Stimulated activated CD4-positive, alpha-beta T cell treated with anti-CD3 and anti-CD28 coated beads, TNF-alpha, amount 100 ng/mL, for 24 hours (primary cell): ENCODE results near the gene PDIA6.
A peak's percentile ranks its signal among the peaks of the same experiment; 100 is the strongest.
"Not testable (repeated sequence)": the region's sequence is repeated elsewhere in the genome, so short reads cannot be mapped to it uniquely, and the experiment has no call there.

Experiments used
- DNase-seq, 3 experiments: peaks; one replicate each; pipeline ENCODE4 v3.0.0-alpha.2; 2020; ENCODE audit warnings: low read depth in 3 of 3

The PDIA6 gene

DNA sequence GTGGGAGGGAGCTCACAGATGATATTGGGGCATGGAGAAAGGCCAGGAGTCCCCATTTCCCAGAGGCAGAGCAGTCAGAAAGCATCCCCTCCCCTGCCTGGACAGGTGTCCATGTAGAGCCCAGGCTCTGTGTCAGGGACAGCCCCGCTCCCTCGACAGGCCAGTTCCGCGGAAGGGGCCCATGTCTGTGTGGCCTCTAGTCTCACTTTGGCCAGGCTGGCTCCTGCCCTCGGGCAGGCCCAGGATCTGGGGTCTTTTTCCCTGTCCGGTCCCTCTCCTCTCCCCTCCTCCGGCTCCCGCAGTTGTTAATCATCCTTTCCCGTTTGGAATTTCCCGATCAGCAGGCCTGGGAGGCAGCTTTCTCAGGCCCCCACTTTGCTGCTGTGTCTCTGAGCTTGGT lies 20.4 kb upstream of the PDIA6 start:
- no peak for DNase-seq

DNA sequence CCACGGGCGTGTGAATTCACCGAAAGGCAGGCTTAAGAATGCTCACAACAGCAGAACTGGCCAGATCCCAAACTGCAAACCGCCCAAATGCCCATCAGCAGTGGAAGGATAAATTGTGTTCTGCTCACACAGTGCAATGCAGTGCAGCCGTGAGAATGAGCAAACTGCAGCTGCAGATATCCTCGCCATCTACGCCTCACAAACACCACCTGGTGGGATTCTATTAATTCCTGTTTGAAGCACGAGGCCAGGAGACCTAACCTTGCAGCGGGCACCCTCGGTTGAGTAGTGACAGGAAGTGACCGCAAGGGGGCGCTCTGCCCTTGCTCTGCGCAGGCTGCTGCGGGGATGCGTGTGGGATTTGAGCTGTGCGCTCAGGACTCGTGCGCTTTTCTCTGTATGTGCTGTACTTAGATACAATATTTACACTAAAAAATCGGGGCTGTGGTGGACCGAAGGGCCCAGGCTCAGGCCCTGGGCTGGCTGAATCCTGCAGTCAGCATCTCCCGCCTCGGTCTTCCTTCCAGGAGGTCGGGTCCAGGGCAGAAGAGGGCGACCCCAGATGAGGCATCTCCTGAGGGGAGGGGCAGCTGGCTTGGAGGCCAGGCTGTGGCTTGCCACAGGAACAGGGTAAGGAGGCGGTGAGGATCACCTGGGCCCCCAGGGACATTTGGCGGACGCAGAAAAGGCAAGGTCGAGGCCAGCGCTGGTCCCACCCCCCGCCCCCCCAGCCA lies 19.8 kb upstream of the PDIA6 start:
- DNase-seq = peak; percentile 73 to 79 (median 74)

DNA sequence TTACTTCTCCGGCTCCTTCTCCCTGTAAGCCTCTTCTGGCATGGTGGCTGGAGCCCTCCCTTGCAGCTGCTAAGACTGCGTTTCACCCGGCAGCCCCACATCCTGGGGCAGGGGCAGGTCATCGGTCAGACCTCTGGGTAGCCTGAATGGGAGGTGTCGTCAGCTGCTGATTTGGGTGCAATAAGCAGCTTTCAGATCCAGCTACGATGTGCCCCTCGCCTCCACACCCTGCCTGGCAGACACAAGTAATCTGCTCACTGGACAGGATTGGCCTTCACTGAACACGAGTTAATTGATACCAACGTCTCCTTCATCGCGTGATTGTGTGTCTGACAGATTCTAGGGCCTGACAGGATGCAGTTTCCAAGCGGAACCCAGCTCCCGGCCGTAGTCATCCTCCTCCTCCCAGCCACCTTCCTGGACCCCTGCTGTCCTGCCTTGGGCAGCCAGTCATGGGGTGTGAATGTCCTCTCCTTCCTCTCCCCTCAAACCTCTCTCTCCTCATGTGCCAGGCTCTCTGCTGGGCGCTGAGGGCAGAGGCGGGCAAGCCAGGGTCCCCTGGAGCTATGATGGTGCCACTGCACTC lies 18.9 kb upstream of the PDIA6 start:
- DNase-seq = no peak

DNA sequence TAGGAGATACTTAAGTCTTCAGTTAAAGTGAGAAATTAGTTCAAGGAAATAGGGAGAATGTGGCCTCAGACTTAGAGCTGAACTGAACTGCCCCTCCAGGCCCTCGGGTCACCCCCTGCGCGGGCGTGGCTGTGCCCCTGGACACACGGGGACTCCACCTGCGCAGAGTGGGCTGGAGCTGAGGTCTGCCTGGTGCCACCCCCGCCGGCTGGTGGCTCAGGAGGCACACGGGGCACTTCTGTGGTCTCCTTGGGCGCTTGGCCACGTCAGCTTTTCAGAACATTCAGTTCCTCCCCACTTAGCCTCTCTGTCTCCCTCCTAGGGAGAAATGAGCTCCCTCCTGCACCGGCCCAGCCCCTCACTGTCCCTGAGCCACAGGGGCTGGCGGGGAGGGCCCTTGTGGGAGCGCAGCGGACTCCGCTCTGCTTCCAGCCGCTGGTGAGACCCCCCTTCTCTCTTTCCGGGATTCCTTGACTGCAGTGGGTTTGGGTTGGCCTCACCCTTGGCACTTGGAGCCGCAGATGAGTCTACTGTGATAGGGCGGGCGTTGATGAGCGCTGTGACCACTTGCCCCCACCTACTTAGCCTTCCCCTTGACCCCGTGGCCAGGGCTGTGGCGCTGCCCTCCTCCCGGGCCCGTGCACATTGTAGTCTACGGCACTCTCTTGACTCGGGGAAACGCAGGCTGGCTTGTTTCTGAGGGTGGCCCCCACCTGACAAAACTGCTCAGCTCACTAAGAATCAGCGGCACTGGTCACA lies 18.2 kb upstream of the PDIA6 start:
- no peak for DNase-seq

DNA sequence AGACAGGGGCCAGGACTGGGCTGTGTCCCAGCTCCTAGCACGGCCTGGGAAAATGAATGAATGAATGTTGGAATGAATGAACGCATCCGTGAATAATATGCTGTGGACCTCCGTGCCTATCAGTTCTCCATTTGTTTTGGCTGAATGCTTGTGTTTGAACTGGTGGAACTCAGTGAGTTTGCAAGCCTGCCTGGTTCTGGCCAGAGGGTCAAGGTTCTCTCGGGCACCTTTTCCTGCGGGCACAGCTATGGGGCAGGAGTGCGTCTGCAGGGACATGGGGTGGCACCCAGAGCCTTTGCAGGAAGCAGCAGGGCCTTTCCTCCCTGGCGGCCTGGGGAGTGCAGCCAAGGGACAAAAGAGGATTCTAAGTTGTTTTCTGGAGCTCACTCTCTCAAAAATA lies 17.6 kb upstream of the PDIA6 start:
- no peak for DNase-seq

DNA sequence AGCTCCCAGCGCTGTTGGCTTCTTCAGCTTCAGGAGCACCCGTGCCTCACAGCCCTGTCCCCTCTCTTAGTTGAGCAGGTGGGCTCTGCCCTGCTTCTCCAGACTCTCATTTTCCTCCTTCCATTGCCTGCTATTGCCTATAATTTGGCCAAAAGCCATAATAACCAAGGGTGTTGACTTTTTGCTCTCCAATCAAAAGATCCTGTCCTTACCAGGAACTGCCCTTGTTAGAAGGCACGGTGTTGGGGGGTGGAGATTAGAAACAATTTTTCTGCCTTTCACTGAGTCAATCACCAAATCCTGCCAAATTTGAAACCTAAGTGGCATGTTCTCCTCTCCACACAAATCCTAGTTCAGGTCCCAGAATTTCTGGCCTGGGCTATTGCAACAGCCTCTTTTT lies 16.7 kb upstream of the PDIA6 start:
- DNase-seq = no peak

DNA sequence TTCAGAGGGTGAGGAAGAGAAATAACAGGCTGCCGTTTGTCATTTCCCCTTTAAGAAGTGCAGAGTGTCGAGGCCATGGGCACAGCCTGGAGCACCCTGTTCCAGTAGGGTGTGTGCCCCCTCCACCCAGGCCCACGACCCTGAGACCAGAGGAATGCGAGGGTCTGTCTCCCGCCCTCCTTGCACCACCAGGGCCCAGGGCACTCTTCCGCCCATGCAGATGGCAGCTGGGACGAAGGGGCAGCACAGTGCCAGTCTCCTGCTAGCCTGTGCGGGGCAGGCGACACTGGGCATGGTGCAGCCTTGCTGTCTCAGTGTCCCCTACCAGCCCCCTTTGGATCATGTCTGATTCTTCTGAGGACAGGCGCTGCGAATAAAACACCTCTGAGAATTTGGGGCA lies 15.8 kb upstream of the PDIA6 start:
- DNase-seq = no peak

DNA sequence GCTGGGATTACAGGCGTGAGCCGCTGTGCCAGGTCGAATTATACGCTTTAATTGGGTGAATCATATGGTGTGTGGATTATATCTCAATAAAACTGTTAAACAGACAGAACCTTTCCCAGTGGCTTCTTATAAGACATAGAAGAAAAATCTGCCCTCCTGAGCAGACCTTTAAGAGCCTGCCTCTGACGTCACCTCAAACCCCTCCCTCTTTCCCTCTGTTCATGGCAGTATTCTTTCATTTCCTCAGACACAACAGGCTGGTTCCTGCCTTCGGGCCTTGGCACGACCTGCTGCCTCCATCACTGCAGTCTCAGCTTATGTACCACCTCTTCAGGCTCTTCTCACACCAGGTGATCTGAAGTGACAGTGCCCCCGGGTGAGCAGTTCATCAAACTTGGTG lies 14.0 kb upstream of the PDIA6 start:
- no peak for DNase-seq

DNA sequence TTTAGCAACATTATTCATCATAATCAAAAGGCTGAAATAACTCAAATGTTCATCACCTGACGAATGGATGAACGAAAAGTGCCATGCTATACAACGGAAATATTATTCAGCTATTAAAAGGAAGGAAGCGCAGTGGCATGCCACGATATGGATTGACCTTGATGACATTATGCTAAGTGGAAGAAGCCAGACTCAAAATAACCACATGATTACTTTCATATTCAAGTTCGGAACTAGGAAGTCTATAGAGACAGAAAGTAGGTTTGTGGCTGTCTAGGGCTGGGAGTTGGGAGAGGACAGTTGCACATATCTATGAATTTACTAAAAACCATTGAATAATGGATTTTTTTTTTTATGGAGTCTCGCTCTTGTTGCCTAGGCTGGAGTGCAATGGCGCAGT lies 13.4 kb upstream of the PDIA6 start:
- DNase-seq = no peak

DNA sequence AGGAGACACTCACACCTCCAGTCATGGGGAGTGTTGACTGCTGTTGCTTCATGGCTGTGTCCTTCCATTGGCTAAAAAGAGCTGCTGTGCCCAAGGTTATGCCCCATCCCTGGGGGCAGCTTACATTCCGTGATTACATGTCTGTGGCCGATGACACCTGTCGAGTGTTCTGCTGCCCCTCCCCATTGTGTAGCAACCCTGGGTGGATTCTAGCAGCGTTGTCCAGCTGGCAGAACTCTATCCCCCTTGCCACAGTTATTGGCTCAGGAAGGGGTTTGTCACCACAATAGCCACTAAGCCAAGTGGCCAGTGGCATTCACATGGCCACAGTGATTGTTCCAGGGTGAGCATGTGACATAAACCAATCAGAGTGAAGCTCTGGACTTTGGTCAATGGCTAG lies 11.6 kb upstream of the PDIA6 start:
- no peak for DNase-seq

DNA sequence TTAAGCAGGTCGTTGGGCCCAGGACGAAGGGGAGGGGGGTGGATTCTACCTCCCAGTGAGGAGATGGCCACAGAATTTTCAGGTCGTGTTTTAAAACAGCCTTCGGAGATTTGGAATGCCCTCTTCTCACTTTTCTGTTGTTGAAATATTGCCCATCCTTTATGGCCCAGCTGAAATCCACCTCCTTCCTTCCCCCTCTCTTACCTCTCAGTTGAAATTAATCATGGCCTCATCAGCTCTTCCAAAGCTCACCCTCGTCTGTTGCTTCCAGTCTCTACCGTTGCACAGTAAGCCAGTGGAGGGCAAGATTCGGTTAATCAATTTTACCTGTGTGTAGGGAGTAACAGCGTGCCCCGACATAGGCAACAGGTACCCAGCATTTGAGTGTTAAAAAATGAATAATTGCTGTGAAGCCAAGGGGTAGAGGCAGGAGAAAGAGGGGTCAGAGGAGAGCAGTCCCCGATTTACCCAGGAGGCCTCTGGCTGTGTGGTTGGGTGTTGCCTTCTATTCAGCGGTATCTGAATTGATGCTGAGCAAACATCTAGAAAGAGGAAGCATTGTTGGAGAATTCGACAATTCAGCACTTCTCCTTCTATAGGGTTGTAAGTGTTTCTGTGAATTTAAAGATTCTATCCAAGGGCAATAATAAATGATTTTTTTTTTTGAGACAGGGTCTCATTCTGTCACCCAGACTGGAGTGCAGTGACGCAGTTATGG lies 8.6 kb upstream of the PDIA6 start:
- DNase-seq = no peak

DNA sequence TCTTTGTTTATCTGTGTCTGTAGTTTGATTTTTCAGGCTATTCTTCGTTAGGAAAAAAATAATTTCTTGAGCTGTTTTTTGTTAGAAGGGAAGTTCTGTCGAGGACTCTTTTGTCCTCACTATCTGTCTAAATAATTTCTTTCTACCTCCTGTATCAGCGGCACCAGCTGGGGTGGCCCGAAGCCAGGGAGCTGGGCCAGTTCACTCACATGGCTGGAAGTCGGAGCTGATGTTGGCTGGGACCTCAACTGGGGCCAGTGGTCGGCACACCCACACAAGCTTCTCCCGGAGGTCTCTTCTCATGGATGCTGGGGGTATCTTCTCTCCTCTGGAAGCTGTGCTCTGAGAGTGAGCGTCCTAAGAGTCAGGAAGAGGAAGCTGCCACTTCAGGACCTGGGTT lies 8.0 kb upstream of the PDIA6 start:
- DNase-seq = no peak

DNA sequence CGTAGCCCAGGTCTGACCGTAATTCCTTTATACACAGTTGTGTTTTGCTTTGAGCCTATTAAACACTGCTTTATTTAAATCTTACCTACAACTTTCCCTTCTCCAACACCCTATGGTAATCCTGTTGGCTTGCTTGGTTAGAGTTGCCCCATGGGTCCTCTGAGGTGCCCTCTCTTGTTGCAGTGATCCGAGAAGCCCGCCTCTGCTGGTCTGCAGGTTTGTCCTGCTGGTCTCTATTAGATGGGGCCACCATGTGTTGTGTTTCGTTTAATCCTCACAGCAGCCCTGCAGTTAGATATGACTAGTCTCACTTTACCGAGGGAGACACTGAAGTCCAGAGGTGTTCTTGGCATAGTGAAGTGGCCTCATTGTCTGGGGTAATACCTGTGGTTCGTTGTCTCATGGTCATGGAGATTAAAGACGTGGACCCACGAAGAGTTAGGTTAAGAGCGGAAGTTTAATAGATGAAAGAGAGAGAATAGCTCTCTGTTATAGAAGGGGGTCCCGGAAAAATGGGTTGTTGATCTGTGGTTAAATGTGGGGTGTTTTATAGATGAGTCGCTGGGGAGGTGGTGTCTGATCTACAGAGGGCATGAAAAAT lies 7.2 kb upstream of the PDIA6 start:
- no peak for DNase-seq

DNA sequence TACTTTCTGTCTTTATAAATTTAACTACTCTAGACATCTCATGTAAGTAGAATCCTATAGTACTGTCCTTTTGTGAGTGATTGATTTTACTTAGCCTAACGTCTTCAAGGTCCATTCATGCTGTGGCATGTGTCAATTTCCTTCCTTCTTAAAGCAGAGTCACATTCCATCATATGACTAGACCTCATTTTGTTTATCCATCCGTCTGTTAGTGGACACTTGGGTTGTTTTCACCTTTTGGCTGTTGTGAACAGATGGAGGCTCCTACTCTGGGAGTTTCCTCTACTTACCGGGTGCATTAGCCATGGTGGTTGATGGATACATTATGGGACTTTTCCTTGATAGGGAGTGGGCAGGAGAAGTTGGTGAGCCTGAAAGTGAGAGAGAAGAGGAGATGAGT lies 6.4 kb upstream of the PDIA6 start:
- no peak for DNase-seq

DNA sequence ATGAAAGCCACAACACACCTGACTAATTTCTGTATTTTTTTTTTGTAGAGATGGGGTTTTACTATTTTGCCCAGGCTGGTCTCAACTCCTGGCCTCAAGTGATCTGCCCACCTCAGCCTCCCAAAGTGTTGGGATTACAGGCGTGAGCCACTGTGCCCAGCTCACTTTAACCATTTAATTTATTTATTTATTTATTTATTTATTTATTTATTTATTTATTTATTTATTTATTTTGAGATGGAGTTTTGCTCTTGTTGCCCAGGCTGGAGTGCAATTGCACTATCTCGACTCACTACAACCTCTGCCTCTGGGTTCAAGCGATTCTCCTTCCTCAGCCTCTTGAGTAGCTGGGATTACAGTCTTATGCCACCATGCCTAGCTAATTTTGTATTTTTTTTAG lies 5.7 kb upstream of the PDIA6 start:
- not testable (repeated sequence) for DNase-seq

DNA sequence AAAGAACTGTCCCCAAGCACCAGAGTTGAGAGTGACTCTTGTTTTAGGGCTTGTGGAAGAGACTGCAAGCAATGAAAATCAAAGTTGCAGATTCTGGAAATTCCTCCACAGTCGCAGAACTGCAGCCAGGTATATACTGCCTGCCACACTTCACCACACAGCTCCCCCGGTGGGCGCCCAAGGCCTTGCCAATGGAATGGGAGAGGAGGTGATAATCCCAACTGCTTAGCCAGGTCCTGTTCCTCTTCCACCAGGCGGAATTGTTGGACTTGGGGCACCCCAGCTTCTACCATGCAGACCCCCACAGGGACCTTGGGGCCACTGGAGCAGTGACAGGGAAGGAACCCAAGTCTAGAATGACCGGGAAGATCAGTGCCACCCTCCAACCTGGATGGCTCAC lies 4.8 kb upstream of the PDIA6 start:
- no peak for DNase-seq

DNA sequence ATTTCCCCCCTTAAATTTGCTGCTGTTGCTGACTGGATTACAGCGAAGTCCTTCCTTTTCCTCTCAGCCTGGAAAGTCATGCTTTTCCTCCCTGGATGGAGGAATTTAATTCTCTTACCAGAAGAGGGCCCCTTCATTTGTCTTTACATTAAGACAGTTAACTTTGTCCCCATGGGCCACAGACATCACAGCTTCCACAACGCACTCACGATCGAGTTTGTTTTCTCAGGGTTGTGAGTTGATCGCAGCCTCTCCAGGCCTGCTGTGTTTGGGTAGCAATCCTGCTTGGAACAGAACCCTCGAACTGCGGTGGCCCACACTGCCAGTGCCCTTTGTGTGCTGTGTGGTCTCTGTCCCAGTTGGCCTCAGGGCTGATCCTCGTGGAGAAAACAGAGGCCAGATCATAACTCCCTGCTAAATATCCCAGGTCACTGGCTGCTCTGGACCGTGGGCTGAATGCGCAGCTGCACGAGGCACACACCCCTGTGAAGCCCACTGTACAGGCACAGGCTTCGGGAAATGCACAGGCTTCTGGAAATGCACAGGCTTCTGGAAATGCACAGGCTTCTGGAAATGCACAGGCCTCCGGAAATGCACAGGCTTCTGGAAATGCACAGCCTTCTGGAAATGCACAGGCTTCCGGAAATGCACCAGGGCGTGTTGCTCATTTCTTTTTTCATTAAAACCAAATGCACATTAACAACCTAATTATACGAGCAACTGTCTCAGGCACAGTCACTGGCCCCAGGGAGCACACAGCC lies 2.2 kb upstream of the PDIA6 start:
- no peak for DNase-seq

DNA sequence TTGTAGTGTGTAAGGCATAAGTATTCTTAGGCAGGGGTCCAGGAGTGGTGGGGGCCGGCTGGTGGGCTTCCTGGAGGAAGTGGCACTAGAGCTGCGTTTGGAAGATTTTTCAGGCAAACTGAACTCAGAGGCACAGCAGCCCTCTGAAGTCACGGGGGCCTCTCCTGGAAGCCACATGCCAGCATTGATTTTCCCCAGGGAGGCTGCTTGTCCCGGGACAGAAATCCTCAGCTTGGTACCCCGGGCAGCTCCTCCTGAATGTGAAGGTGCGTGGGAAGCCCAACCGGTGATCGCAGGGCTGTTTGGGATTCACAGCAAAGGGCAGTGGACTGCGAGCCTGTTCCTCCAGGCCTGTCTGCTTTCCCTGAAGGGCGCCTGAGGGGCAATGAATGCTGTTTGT lies 1.6 kb upstream of the PDIA6 start:
- DNase-seq = no peak

DNA sequence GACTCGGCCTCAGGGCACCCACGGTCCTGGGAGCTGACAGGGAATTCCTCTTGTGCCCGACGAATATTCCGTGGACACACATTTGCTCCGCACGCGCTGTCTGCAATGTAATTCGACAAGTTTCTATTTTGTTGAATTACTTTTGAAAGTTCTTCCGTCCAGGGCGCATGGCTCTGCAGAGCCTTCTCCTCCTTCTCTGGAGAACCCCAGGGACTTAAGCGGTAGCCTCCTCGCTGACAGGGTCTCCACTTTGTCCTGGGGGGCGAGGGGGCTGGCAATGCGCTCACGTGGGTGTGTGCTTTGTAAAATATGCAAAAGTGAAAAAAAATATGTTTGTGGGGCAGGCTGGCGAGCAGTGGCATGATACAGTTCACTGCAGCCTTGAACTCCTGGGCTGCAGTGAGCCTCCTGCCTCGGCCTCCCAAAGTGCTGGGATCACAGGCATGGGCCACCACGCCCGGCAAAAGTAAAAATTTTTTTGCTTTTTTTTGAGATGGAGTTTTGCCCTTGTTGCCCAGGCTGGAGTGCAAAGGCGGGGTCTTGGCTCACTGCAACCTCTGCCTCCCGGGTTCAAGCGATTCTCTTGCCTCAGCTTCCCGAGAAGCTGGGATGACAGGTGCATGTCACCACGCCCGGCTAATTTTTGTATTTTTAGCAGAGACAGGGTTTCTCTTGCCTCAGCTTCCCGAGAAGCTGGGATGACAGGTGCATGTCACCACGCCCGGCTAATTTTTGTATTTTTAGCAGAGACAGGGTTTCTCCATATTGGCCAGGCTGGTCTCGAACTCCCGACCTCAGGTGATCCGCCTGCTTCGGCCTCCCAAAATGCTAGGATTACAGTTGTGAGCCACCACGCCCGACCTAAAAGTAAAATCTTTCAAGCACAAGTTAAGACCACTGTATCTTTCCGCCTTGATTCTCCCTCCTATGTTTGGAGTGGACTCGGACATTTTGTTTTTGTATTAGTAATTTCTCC lies 866 bp upstream of the PDIA6 start:
- not testable (repeated sequence) for DNase-seq

DNA sequence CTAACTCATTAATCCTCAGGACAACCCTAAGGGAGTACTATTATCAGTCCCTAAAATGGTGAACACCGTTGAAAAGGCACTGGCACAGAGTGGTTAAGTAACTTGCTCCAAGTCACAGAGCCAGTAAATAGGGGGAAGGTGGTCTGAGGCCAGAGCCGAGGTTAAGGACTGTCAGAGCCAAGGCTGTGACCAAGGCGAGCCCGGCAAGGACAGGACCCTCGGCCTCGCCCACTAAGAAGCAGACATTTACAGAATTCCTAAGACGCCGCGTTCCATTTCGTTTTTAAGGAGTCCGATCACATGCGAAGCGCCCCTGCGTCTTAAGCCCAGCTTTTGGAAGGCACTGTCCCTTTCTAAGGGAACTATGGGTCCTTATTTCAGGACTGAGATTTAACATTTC lies 1.1 kb downstream of the PDIA6 start:
- no peak for DNase-seq
